GM10248 (cell line): ENCODE measurements around the gene DACT3.
A peak's percentile ranks its signal among the peaks of the same experiment; 100 is the strongest.

Experiments
- CTCF ChIA-PET: fragments of 300-600 bp; sonication (Branson Sonifier 250); formaldehyde crosslinking; extraction: SDS; loops from one replicate; lab custom pipeline; 2021; ENCODE audit warnings: antibody characterized with exemption; lab: Yijun Ruan, JAX
- POLR2A ChIA-PET: fragments of 350-650 bp; sonication (Branson Sonifier 250); formaldehyde crosslinking; extraction: SDS; loops from one replicate; lab custom pipeline; 2020; ENCODE audit warnings: antibody characterized with exemption; lab: Yijun Ruan, JAX
- DNase-seq: peaks from one replicate; pipeline ENCODE4 v3.0.0; 2012; ENCODE audit errors: extremely low spot score
- TF ChIP-seq, protein P1 (sequence below): IDR thresholded peaks from 2 replicates; pipeline ENCODE4 v1.5.1; 2012; ENCODE audit warnings: mild to moderate bottlenecking, low read depth; ENCODE audit errors: extremely low read depth, missing control alignments, control extremely low read depth

Gene DACT3

DNA sequence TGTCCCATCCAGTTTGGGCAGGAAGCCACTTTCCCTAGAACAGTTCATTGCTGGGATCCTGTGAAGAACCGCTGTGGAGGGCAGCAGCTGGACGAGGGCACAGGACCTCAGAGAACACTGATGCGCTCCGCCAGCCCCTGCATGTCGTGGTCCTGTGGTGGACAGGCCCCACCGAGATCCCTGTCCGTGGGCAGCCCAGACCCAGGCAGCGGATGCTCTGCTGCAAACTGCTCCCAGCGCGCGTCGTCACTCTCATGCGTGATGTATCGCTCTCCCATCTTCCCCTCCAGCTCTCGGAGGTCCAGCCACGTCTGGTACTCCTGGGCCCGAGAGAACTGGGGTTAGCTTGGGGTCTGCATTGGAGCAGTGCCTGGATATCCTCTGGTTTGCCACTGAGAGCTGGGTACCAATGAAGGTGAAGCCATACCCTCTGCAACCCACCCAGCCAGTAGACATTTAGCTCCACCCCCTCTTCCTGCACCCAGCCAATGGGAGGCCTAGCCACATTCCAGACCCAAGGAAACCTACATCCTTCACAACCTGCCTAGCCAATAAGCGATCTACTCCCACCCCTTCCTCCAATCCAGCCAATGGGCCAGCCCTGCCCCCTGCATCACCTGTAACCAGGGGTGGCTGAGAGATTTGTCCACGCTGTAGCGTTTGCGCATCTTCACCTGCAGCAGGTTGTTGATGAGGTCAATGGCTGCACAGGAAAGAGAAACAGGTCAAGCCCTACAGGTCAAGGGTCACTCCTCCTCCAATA is 13.6 kb upstream of the DACT3 start:
- TF ChIP-seq, protein P1, sequence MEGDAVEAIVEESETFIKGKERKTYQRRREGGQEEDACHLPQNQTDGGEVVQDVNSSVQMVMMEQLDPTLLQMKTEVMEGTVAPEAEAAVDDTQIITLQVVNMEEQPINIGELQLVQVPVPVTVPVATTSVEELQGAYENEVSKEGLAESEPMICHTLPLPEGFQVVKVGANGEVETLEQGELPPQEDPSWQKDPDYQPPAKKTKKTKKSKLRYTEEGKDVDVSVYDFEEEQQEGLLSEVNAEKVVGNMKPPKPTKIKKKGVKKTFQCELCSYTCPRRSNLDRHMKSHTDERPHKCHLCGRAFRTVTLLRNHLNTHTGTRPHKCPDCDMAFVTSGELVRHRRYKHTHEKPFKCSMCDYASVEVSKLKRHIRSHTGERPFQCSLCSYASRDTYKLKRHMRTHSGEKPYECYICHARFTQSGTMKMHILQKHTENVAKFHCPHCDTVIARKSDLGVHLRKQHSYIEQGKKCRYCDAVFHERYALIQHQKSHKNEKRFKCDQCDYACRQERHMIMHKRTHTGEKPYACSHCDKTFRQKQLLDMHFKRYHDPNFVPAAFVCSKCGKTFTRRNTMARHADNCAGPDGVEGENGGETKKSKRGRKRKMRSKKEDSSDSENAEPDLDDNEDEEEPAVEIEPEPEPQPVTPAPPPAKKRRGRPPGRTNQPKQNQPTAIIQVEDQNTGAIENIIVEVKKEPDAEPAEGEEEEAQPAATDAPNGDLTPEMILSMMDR: no peak
- POLR2A ChIA-PET: interaction anchor here (0.6 kb wide), 1 partner anchor 55 kb away, joined by 3 read pairs; no protein-coding TSS in a partner anchor
- CTCF ChIA-PET: interaction anchor here (0.9 to 5.4 kb wide), 6 partner anchors 10 to 146 kb away, joined by 3 to 30 read pairs (median 8); partner anchors contain the start of gene DACT3
- DNase-seq: no peak

DNA sequence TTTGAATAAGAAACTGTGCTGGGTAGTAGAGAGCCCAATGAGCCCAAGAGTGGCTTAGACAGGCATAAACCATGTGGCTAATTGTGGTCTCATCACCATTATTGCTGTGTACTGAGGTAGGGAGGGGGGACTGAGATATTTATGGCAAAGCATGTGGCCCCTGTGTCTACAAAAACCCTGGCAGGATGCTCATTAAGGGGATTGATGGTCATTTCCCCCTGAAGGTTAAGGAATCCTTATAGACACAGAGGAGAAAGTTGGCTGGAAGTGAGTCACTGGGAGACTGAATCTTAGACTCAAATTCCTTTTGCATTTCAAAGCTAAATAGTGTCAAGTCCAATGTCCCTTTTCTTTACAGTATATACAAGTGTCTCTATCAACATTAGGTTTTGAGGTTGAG is 9.8 kb upstream of the DACT3 start:
- TF ChIP-seq, protein P1: no peak
- CTCF ChIA-PET: interaction anchor here (5.4 kb wide), 1 partner anchor 9 kb away, joined by 30 read pairs; the partner anchor contains the start of gene DACT3
- no peak for DNase-seq
- POLR2A ChIA-PET: interaction anchor here (0.7 kb wide), 1 partner anchor 153 kb away, joined by 3 read pairs; no protein-coding TSS in a partner anchor

- ChIA-PET POLR2A (no interaction called here), CTCF (no interaction called here)
- DNase-seq: no peak
- TF ChIP-seq, protein P1: no peak
Measured at GRCh38 chr19:46668662-46669061, 7.7 kb upstream of the DACT3 start.

GRCh38 chr19:46665072-46665471 is 4.1 kb upstream of the DACT3 start:
- POLR2A ChIA-PET: no interaction called here
- CTCF ChIA-PET: interaction anchor here (5.5 to 7.9 kb wide), 2 partner anchors 40 to 51 kb away, joined by 36 to 287 read pairs; no protein-coding TSS in a partner anchor
- TF ChIP-seq, protein P1: no peak

GRCh38 chr19:46661735-46662592 is 982 bp upstream of the DACT3 start:
- ChIA-PET POLR2A (interaction anchor here (0.7 to 1.0 kb wide), 4 partner anchors 26 to 1193 kb away, joined by 3 read pairs; partner anchors contain the start of gene SLC1A5), CTCF (interaction anchor here (0.6 to 7.9 kb wide), 39 partner anchors 10 to 179 kb away, joined by 3 to 287 read pairs (median 4); partner anchors contain the start of genes CALM3 and PTGIR)

More at GRCh38 chr19:46665072-46665471, 4.1 kb upstream of the DACT3 start:
- DNase-seq: no peak

More at GRCh38 chr19:46661735-46662592, 982 bp upstream of the DACT3 start:
- TF ChIP-seq, protein P1: peak; percentile 93
- peak; percentile 79 for DNase-seq
